Suprapubic skin (tissue), 4 donors: ENCODE data around the gene PCGF1.

Experiments
- EP300 ChIP-seq: sonication (generic); formaldehyde crosslinking; IDR thresholded peaks from one replicate; pipeline ENCODE4 v1.6.1; 2017; ENCODE audit warnings: antibody characterized with exemption
- POLR2A ChIP-seq, 2 donors: fragments of 450-650 bp; IDR thresholded peaks; one replicate each; pipeline ENCODE4 v1.6.1; 2017; ENCODE audit warnings: antibody characterized with exemption in 2 of 2, mild to moderate bottlenecking in 2 of 2, moderate library complexity in 2 of 2
- POLR2AphosphoS5 ChIP-seq, 3 donors: sonication (generic); formaldehyde crosslinking; IDR thresholded peaks; one replicate each; pipeline ENCODE4 v1.6.1; 2017; ENCODE audit warnings: antibody characterized with exemption in 3 of 3

GRCh38 chr2:74524955-74525716 lies 17.6 kb upstream of the PCGF1 start:
- TF ChIP-seq POLR2AphosphoS5 (IDR thresholded peaks at IDR 0.05) (no peak), POLR2A (IDR thresholded peaks at IDR 0.05) (no peak), EP300 (no peak)
